Neuronal stem cell (in vitro differentiated cells): ENCODE results near the gene PRTG.

ENCODE experiments used
- DNase-seq: peaks from one replicate; pipeline ENCODE4 v3.0.0-alpha.2; 2013; ENCODE audit warnings: low spot score
- H2AFZ ChIP-seq: one replicate; pipeline ENCODE4 v1.6.1; 2013; ENCODE audit warnings: mild to moderate bottlenecking, low read length, inconsistent platforms
- H2AK5ac ChIP-seq: 2 replicates; pipeline ENCODE4 v1.6.1; 2013; ENCODE audit warnings: low read depth, mild to moderate bottlenecking, inconsistent platforms, low read length, moderate library complexity, mixed read lengths
- H2BK120ac ChIP-seq: 2 replicates; pipeline ENCODE4 v1.6.1; 2013; ENCODE audit warnings: low read depth, mild to moderate bottlenecking, inconsistent platforms, low read length, moderate library complexity, mixed read lengths
- H2BK12ac ChIP-seq: one replicate; pipeline ENCODE4 v1.6.1; 2013; ENCODE audit warnings: low read length, inconsistent platforms
- H2BK15ac ChIP-seq: 2 replicates; pipeline ENCODE4 v1.6.1; 2013; ENCODE audit warnings: mild to moderate bottlenecking, low read length, inconsistent platforms, mixed read lengths
- H2BK5ac ChIP-seq: one replicate; pipeline ENCODE4 v1.6.1; 2013; ENCODE audit warnings: inconsistent platforms, mild to moderate bottlenecking, low read length, moderate library complexity
- H3K14ac ChIP-seq: one replicate; pipeline ENCODE4 v1.6.1; 2013; ENCODE audit warnings: low read length, inconsistent platforms
- H3K18ac ChIP-seq: 2 replicates; pipeline ENCODE4 v1.6.1; 2013; ENCODE audit warnings: low read length, inconsistent platforms
- H3K23ac ChIP-seq: 2 replicates; pipeline ENCODE4 v1.6.1; 2013; ENCODE audit warnings: low read depth, mild to moderate bottlenecking, mixed read lengths, low read length, inconsistent platforms; ENCODE audit not compliant: poor library complexity
- H3K27ac ChIP-seq: replicated peaks from 3 replicates; pipeline ENCODE4 v1.5.1; 2013; ENCODE audit warnings: low read length, inconsistent platforms
- H3K27me3 ChIP-seq, 3 experiments: 2 replicates each; pipeline ENCODE4 v1.6.1; 2013; ENCODE audit warnings: low read length in 3 of 3, mild to moderate bottlenecking in 2 of 3, inconsistent platforms in 1 of 3, low read depth in 1 of 3, mixed read lengths in 1 of 3, moderate library complexity in 1 of 3; ENCODE audit not compliant: control insufficient read depth in 3 of 3, insufficient read depth in 3 of 3
- H3K36me3 ChIP-seq, 2 donors: replicated peaks in 1 of 2; 2 replicates each; pipeline ENCODE4 v1.6.1; 2013; ENCODE audit warnings: low read length in 2 of 2; ENCODE audit not compliant: control insufficient read depth in 2 of 2, insufficient read depth in 2 of 2
- H3K4ac ChIP-seq: 2 replicates; pipeline ENCODE4 v1.6.1; 2013; ENCODE audit warnings: inconsistent platforms, mild to moderate bottlenecking, low read length, moderate library complexity
- H3K4me1 ChIP-seq, 2 donors: 1 replicate in 1 of 2; 2 replicates in 1 of 2; pipeline ENCODE4 v1.6.1; 2013; ENCODE audit warnings: low read length in 2 of 2, low read depth in 1 of 2; ENCODE audit not compliant: control insufficient read depth in 2 of 2, insufficient read depth in 1 of 2
- H3K4me2 ChIP-seq: one replicate; pipeline ENCODE4 v1.6.1; 2013; ENCODE audit warnings: mild to moderate bottlenecking, low read length, inconsistent platforms; ENCODE audit not compliant: insufficient read depth, poor library complexity, severe bottlenecking
- H3K4me3 ChIP-seq, 2 donors: 2 replicates each; pipeline ENCODE4 v1.5.1; 2013; ENCODE audit warnings: low read length in 2 of 2, mild to moderate bottlenecking in 2 of 2, inconsistent platforms in 1 of 2, moderate library complexity in 1 of 2
- H3K79me1 ChIP-seq: one replicate; pipeline ENCODE4 v1.6.1; 2013; ENCODE audit warnings: low read depth, mild to moderate bottlenecking, inconsistent platforms, low read length, moderate library complexity
- H3K9ac ChIP-seq: one replicate; pipeline ENCODE4 v1.6.1; 2013; ENCODE audit warnings: mild to moderate bottlenecking, low read depth, low read length, inconsistent platforms; ENCODE audit not compliant: poor library complexity
- H3K9me3 ChIP-seq, 2 donors: replicated peaks in 1 of 2; 2 replicates each; pipeline versions ENCODE3 to v1.6.1; 2013; ENCODE audit warnings: low read length in 2 of 2, mild to moderate bottlenecking in 2 of 2, inconsistent platforms in 1 of 2, low read depth in 1 of 2, mixed read lengths in 1 of 2, moderate library complexity in 1 of 2; ENCODE audit not compliant: control insufficient read depth in 2 of 2, insufficient read depth in 1 of 2
- H4K8ac ChIP-seq: one replicate; pipeline ENCODE4 v1.6.1; 2013; ENCODE audit warnings: low read depth, mild to moderate bottlenecking, inconsistent platforms, low read length, moderate library complexity
- H4K91ac ChIP-seq: one replicate; pipeline ENCODE4 v1.6.1; 2013; ENCODE audit warnings: low read length, low read depth, mild to moderate bottlenecking, inconsistent platforms; ENCODE audit not compliant: poor library complexity
- WGBS, 2 donors: extraction: QIAGEN DNeasy Blood & Tissue Kit; methylation state at CpG; one replicate each; pipeline ENCODE4 v1.1.7; 2013; ENCODE audit warnings: missing lambda C conversion rate in 2 of 2, mixed read lengths in 1 of 2; ENCODE audit not compliant: insufficient read length in 2 of 2, insufficient replicate concordance in 1 of 2; ENCODE audit errors: extremely low coverage in 2 of 2; 5-methylcytosine and 5-hydroxymethylcytosine counted together

The PRTG gene

DNA sequence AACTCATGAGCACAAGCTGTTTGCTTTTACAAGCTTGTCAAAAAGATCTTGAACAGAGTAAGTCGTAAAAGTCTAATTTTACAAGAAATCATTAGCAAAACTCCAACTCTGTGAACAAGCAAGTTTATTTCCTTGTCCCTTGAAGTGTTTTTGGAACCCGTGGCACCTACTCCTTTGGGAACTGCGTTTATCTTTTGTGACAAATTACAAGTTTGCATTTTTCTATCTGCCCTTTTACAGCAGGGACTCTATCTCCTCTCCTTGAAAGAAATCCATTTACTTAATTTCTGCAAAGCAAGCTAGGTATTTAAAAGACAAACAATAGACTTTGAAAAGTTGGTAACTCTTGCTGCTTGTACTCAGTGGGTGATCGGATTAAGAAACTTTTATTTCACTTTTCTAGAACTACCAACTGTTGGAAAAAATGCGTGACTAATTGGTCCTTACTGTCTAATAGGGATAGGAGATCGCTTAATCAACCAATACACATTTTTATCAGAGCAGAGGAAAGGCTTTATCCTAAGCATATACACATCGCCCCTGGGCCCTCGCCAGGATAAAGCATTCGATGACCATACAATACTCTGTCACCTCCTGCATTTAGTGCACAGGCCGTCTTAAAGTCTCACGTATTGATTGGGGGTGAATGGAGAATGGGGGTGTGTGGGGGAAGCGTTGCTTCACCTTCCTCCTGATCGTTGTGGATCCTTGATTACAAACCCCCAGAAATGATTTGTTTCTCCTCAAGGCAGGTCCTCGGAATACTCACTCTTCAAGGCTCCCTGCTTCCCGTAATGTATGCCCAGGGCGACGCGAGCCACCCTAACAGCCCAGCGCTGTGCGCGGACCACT, 1.7 kb downstream of the PRTG start:
- Histone ChIP-seq H3K27me3 (no peaks in the 10 kb centered on the region), H3K23ac (no peak overlapping the region), H3K9ac (no peak overlapping the region), H3K4ac (no peak overlapping the region), H4K8ac (no peak overlapping the region), H3K14ac (no peak overlapping the region), H3K9me3 (no peaks in the 10 kb centered on the region), H2BK15ac (no peak overlapping the region), H3K4me3 (peak overlapping the region; percentile 92 to 98), H2AFZ (no peak overlapping the region), H2BK5ac (no peak overlapping the region), H3K27ac (peak overlapping the region; percentile 99), H3K4me2 (peak overlapping the region; percentile 46), H2BK120ac (no peak overlapping the region), H2BK12ac (no peak overlapping the region), H4K91ac (no peak overlapping the region), H2AK5ac (no peak overlapping the region), H3K18ac (peak overlapping the region; percentile 53), H3K4me1 (peaks cover 8 to 17% of the 10 kb centered on the region in 2 donors), H3K36me3 (peaks cover 0 to 47% of the 10 kb centered on the region in 2 donors), H3K79me1 (no peaks in the 10 kb centered on the region)
- no CpG with 5 or more reads among the region's 21 CpGs for WGBS, 2 donors
- no peak for DNase-seq

DNA sequence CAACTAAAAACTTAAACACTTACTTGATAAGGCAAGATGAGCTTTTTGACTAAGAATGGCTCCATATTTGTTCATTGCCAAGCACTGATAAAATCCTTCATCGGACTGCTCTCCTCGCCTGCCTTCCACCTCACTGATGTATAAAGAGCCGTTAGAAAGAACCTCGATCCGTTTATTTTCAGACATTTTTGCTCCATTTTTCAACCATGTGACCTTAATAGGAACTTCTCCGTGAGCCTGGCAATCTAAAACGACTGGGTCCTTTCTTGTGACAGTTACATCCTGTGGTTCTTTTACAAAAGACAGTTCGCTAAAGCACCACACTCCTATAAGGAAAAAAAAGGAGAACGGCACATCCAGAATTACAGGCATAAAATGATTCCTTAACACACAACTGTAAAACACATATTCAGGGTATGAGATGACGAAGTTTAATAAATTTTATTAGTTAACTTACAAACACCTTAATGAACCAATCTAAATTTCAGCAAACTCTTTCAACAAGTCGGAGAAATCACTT, 2.5 kb downstream of the PRTG start:
- Histone ChIP-seq H4K91ac (no peak overlapping the region), H3K27me3 (no peaks in the 10 kb centered on the region), H2BK120ac (no peak overlapping the region), H3K4me3 (peak overlapping the region; percentile 74 to 98), H2AK5ac (no peak overlapping the region), H3K36me3 (peaks cover 2 to 55% of the 10 kb centered on the region in 2 donors), H3K4me2 (peak overlapping the region; percentile 51), H2BK12ac (no peak overlapping the region), H2BK15ac (no peak overlapping the region), H3K4me1 (peaks cover 11 to 24% of the 10 kb centered on the region in 2 donors), H4K8ac (no peak overlapping the region), H3K9me3 (no peaks in the 10 kb centered on the region), H3K23ac (no peak overlapping the region), H2AFZ (no peak overlapping the region), H2BK5ac (no peak overlapping the region), H3K4ac (no peak overlapping the region), H3K79me1 (no peaks in the 10 kb centered on the region), H3K27ac (peak overlapping the region; percentile 71), H3K18ac (no peak overlapping the region), H3K9ac (no peak overlapping the region), H3K14ac (no peak overlapping the region)
- DNase-seq: no peak
- no CpG with 5 or more reads among the region's 11 CpGs for WGBS, 2 donors

DNA sequence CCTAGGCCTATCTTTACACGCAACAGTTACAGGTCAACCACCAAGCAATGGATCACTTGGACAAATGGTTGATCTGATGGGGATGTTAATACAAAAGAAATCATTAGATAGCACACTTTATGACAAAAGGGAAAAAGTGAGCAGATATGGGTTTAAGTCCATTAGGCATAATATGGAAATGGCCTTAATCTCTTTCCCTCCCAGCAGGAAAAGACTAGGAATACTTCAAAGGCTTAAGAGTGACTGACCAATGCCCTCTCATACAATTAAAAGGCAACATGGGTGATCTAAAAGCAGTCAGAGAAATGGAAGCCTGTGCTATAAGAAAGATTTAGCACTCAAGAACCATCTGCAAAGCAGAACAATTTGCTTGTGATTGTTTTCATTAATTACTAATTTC, 3.3 kb downstream of the PRTG start:
- H3K4me2 ChIP-seq: peak overlapping the region; percentile 51
- no peak overlapping the region for H2AK5ac ChIP-seq
- H3K79me1 ChIP-seq: no peaks in the 10 kb centered on the region
- H3K4me1 ChIP-seq: peaks cover 13 to 32% of the 10 kb centered on the region in 2 donors
- peak overlapping the region; percentile 31 to 98 for H3K4me3 ChIP-seq
- no peak overlapping the region for H4K8ac ChIP-seq
- no peak overlapping the region for H4K91ac ChIP-seq
- no CpG with 5 or more reads among the region's 1 CpG for WGBS, 2 donors
- no peak overlapping the region for H2AFZ ChIP-seq
- H2BK12ac ChIP-seq: no peak overlapping the region
- no peak overlapping the region for H2BK120ac ChIP-seq
- no peak overlapping the region for H3K18ac ChIP-seq
- H3K9me3 ChIP-seq: no peaks in the 10 kb centered on the region
- H3K9ac ChIP-seq: no peak overlapping the region
- no peak overlapping the region for H3K23ac ChIP-seq
- H3K27me3 ChIP-seq: no peaks in the 10 kb centered on the region
- no peak overlapping the region for H3K14ac ChIP-seq
- DNase-seq: peak; percentile 36
- H3K27ac ChIP-seq: peak overlapping the region; percentile 67
- no peak overlapping the region for H2BK15ac ChIP-seq
- H2BK5ac ChIP-seq: no peak overlapping the region
- H3K36me3 ChIP-seq: peaks cover 2 to 63% of the 10 kb centered on the region in 2 donors
- no peak overlapping the region for H3K4ac ChIP-seq

DNA sequence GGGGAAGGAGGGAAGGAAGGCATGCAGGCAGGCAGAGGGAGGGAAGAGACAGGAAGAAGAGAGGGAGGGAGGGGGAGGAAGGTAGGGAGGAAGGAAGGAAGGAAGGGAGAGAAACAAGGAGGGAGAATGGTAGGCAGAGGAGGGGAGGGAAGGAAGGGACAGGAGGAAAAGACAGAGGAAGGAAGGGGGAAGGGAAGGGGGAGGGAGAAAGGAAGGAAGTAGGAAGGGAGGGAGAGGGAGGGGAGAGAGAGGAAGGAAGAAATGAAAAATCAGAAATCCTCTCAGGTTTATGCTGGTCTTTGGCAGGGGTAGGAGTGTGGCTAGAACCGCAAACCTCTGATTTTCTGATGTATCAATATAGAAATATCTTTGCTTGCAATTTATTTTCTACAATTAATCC, 4.2 kb downstream of the PRTG start:
- Histone ChIP-seq H3K9me3 (peaks cover 0 to 3% of the 10 kb centered on the region in 2 donors), H2BK5ac (no peak overlapping the region), H3K4me3 (peak overlapping the region in 1 of 2 donors; percentile 98), H2BK12ac (no peak overlapping the region), H2AK5ac (no peak overlapping the region), H3K4ac (no peak overlapping the region), H3K27me3 (no peaks in the 10 kb centered on the region), H3K14ac (no peak overlapping the region), H3K4me1 (peaks cover 11 to 27% of the 10 kb centered on the region in 2 donors), H3K4me2 (peak overlapping the region; percentile 37), H3K23ac (no peak overlapping the region), H4K8ac (no peak overlapping the region), H4K91ac (peak overlapping the region; percentile 40), H3K79me1 (no peaks in the 10 kb centered on the region), H2BK15ac (no peak overlapping the region), H3K18ac (peak overlapping the region; percentile 36), H2BK120ac (no peak overlapping the region), H3K9ac (no peak overlapping the region), H2AFZ (no peak overlapping the region), H3K36me3 (peaks cover 2 to 72% of the 10 kb centered on the region in 2 donors), H3K27ac (peak overlapping the region; percentile 95)
- WGBS, 2 donors: no CpG with 5 or more reads among the region's 1 CpG
- DNase-seq: no peak
